Erythroblast (primary cell): Measurements from ENCODE around the gene RFNG.

Source experiments
- DNase-seq, 2 experiments: peaks; one replicate each; lab custom pipeline; 2025; lab: John Stamatoyannopoulos, UW
- GATA1 ChIP-seq: IDR thresholded peaks from 2 replicates; pipeline ENCODE4 v1.6.1; 2011; ENCODE audit warnings: low read depth, mild to moderate bottlenecking, control low read depth, low read length, moderate library complexity
- POLR2A ChIP-seq: IDR thresholded peaks from 2 replicates; pipeline ENCODE4 v1.6.1; 2011; ENCODE audit warnings: mild to moderate bottlenecking, low read length

RFNG gene

GRCh38 chr17:82013772-82014321 is 37.8 kb downstream of the RFNG start:
- TF ChIP-seq POLR2A: no peak
- TF ChIP-seq GATA1: no peak
- no peak for DNase-seq

DNA sequence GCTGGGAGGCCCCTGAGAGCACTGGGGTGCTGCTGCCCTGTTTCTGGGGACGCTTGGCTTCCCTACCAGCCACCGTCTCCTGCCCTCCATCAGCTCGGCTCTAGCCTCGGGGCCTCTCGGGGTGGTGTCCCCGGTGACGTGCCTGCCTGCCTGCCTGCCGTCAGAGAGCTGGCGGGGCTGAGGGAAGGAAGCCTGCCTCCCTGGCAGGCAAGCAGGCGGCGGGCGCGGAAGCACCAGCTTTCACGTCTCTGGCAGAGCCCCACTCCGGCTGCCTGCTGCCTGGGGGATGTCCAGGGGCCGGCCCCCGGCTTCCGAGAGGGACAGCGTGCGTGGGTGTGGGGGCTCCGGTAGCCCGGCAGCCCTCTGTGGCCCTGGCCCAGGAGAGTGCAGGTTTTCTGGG is 38.3 kb downstream of the RFNG start:
- DNase-seq: no peak

GRCh38 chr17:82012640-82013295 is 38.8 kb downstream of the RFNG start:
- TF ChIP-seq POLR2A (no peak), GATA1 (no peak)
- DNase-seq: no peak

More for the DNA sequence above, 38.3 kb downstream of the RFNG start:
- TF ChIP-seq GATA1 (no peak), POLR2A (no peak)

- no peak for DNase-seq
- TF ChIP-seq GATA1 (no peak), POLR2A (no peak)
Observed at GRCh38 chr17:82012261-82012639, 39.4 kb downstream of the RFNG start.

- no peak for TF ChIP-seq POLR2A
- TF ChIP-seq GATA1: no peak
Observed at GRCh38 chr17:82011617-82012187, 39.9 kb downstream of the RFNG start.

DNA sequence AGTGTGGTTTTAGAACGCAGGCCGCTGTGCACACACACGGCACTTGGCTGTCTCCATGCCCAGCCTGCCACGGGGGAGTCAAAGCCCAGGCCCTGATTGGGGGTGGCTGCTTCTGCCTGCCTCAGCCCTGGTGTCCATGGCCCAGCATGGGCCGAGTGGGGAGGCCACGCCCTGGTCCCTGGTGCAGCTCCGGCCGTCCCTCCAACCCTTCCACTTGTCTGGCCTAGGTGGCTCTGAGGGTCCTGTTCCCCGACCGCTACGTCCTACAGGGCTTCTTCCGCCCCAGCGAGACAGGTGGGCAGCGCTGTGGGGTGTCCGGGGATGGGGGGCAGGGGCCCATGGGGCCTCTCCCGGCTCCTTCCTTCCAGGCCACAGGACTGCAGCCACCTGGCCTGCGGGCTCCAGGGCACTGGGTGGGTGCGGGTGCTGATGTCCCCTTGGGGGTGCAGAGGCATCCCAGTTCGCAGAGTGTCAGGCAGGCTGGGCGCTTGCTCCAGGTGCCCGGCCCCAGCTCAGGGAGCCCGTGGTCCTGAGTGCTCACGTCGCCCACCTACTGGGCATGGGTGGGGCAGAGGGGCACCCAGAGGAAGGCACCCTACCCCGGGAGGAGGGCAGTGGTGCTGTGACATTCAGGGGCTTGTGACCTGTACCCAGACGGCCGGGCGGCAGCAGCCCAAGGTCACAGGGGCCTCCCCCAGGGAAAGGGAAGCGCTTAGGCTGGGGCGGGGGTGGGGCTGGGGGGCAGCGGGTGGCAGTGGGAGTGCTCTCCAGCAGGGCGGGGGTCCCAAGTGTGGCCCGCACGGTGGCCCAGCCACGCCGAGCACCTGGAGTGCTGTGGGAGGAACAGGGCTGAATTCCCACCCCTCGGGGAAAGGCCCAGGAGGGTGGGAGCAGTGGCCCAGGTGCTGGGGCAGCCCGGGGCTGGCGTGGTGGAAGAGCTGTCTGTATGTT is 40.8 kb downstream of the RFNG start:
- TF ChIP-seq POLR2A (no peak), GATA1 (no peak)
- no peak for DNase-seq

More at GRCh38 chr17:82011617-82012187, 39.9 kb downstream of the RFNG start:
- DNase-seq: no peak

DNA sequence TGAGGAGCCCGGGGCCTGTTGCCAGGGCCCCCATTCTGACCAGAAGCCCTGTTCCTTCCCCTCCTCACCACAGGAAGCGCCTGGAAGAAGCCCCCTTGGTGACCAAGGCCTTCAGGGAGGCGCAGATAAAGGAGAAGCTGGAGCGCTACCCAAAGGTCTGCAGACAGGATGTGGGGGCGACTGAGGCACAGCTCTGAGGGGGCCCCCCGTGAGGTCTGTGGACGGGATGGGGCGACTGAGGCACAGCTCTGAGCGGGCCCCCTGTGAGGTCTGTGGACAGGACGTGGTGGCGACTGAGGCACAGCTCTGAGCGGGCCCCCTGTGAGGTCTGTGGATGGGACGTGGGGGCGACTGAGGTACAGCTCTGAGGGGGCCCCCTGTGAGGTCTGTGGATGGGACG is 42.2 kb downstream of the RFNG start:
- TF ChIP-seq POLR2A (no peak), GATA1 (no peak)

DNA sequence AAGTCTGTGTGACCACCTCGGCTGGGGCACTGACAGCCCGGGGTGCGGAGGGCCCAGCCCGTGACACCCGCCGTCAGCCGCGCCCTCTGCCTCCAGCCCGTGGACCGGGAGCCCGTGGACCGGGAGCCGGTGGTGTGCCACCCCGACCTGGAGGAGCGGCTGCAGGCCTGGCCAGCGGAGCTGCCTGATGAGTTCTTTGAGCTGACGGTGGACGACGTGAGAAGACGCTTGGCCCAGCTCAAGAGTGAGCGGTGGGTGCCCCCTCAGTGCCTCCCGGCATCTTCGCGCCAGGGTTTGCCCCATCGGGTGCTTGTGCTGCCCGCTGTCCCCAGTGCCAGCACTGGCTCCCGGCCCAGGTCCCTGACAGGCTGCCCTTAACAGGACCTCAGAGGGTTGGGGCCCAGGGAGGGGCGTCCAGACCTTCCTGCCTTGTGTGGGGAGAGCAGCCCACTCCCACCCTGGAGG is 42.6 kb downstream of the RFNG start:
- DNase-seq: no peak
- no peak for TF ChIP-seq GATA1
- no peak for TF ChIP-seq POLR2A

More for the DNA sequence above, 42.2 kb downstream of the RFNG start:
- no peak for DNase-seq

GRCh38 chr17:82008258-82008940 is 43.2 kb downstream of the RFNG start:
- TF ChIP-seq POLR2A (no peak), GATA1 (no peak)
- no peak for DNase-seq

DNA sequence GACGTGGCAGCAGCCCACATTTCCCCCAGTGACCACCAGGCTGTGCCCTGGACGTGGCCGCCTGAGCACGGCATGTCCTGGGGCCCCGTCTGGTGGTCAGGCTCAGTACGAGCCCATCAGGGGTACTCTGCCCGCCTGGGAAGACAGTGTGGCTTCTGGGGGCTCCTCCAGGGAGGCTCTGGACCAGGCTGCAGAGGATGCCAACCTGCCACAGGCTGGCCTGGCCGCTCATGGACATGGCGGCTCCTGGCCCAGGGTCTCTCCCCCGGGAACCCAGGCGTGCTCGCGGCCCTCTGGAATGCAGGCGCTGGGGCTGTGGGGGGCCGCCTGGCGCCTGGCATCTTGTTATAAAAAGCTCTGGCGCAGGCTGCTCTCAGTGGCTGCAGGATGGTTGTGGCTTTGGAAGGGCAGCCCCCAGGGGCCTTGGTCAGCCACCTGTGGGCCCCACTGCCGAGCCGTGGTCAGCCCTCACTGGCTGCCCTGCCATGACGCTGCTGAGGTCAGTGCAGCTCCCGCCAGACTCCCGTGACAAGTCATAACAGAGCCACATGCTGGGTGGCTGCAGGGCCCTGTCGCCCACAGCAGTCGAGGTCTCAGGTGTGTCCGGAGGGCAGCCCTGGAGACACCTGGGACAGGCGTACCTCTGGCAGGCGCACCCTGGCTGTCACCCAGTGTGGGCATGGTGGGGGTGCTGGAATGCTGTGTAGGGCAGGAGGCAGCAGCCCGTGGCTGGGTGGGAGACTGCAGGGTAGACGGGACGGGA is 43.9 kb downstream of the RFNG start:
- DNase-seq: no peak
- TF ChIP-seq GATA1 (no peak), POLR2A (no peak)

- TF ChIP-seq POLR2A: no peak
- no peak for TF ChIP-seq GATA1
- DNase-seq: no peak
Observed at GRCh38 chr17:82007228-82007494, 44.5 kb downstream of the RFNG start.

- TF ChIP-seq POLR2A (no peak), GATA1 (no peak)
- no peak for DNase-seq
Observed at GRCh38 chr17:82006468-82007227, 45.0 kb downstream of the RFNG start.
